H9 (cell line): ENCODE data around the gene B3GNT7. TPM values are rescaled to one million over a fixed set of nuclear protein-coding genes. Genes with fewer than 3 reads are reported as not detected.

ENCODE experiments used
- DNase-seq: peaks from one replicate; pipeline ENCODE4 v3.0.0-alpha.2; 2017
- H2AFZ ChIP-seq: one replicate; pipeline ENCODE4 v1.6.1; 2013; ENCODE audit warnings: mild to moderate bottlenecking, low read length, control low read depth, moderate library complexity
- H2AK5ac ChIP-seq: 2 replicates; pipeline ENCODE4 v1.6.1; 2013; ENCODE audit warnings: low read length, control low read depth, mixed read lengths; ENCODE audit not compliant: insufficient read length
- H2BK120ac ChIP-seq: one replicate; pipeline ENCODE4 v1.6.1; 2013; ENCODE audit warnings: low read depth, mild to moderate bottlenecking, low read length, control low read depth, inconsistent platforms; ENCODE audit not compliant: poor library complexity, severe bottlenecking
- H2BK12ac ChIP-seq: 2 replicates; pipeline ENCODE4 v1.6.1; 2013; ENCODE audit warnings: low read length, control low read depth, mixed read lengths, low read depth; ENCODE audit not compliant: insufficient read length
- H2BK15ac ChIP-seq: 2 replicates; pipeline ENCODE4 v1.6.1; 2013; ENCODE audit warnings: low read depth, low read length, control low read depth
- H2BK20ac ChIP-seq: one replicate; pipeline ENCODE4 v1.6.1; 2013; ENCODE audit warnings: low read depth, mild to moderate bottlenecking, low read length, control low read depth, inconsistent platforms; ENCODE audit not compliant: poor library complexity, severe bottlenecking
- H2BK5ac ChIP-seq: 2 replicates; pipeline ENCODE4 v1.6.1; 2013; ENCODE audit warnings: low read length, control low read depth, mixed read lengths; ENCODE audit not compliant: insufficient read length
- H3K14ac ChIP-seq: 2 replicates; pipeline ENCODE4 v1.6.1; 2013; ENCODE audit warnings: low read length, control low read depth; ENCODE audit not compliant: insufficient read depth
- H3K18ac ChIP-seq: 2 replicates; pipeline ENCODE4 v1.6.1; 2013; ENCODE audit warnings: low read depth, mild to moderate bottlenecking, mixed read lengths, low read length, control low read depth; ENCODE audit not compliant: insufficient read length
- H3K23ac ChIP-seq: 2 replicates; pipeline ENCODE4 v1.6.1; 2013; ENCODE audit warnings: low read length, control low read depth, mixed read lengths, low read depth; ENCODE audit not compliant: insufficient read length
- H3K23me2 ChIP-seq: 2 replicates; pipeline ENCODE4 v1.6.1; 2013; ENCODE audit warnings: low read depth, mild to moderate bottlenecking, mixed read lengths, low read length, control low read depth; ENCODE audit not compliant: insufficient read length, poor library complexity, severe bottlenecking
- H3K27ac ChIP-seq: 2 replicates; pipeline ENCODE4 v1.5.1; 2013; ENCODE audit warnings: low read length, control low read depth, mixed read lengths, low read depth; ENCODE audit not compliant: insufficient read length
- H3K27me3 ChIP-seq: 2 replicates; pipeline ENCODE4 v1.6.1; 2013; ENCODE audit warnings: low read length, control low read depth, inconsistent platforms; ENCODE audit not compliant: insufficient read depth
- H3K4ac ChIP-seq: 2 replicates; pipeline ENCODE4 v1.6.1; 2013; ENCODE audit warnings: low read depth, mild to moderate bottlenecking, control low read depth, inconsistent platforms, low read length, moderate library complexity
- H3K4me1 ChIP-seq: 2 replicates; pipeline ENCODE4 v1.6.1; 2013; ENCODE audit warnings: low read length, control low read depth, inconsistent platforms; ENCODE audit not compliant: insufficient read depth
- H3K4me2 ChIP-seq: 2 replicates; pipeline ENCODE4 v1.6.1; 2013; ENCODE audit warnings: low read length, control low read depth, mixed read lengths; ENCODE audit not compliant: insufficient read length, insufficient read depth
- H3K56ac ChIP-seq: 2 replicates; pipeline ENCODE4 v1.6.1; 2013; ENCODE audit warnings: low read depth, mild to moderate bottlenecking, mixed read lengths, low read length, control low read depth; ENCODE audit not compliant: insufficient read length
- H3K79me1 ChIP-seq: 2 replicates; pipeline ENCODE4 v1.6.1; 2013; ENCODE audit warnings: low read depth, mild to moderate bottlenecking, moderate library complexity, low read length, control low read depth, inconsistent platforms; ENCODE audit not compliant: insufficient read depth, poor library complexity, severe bottlenecking
- H3K79me2 ChIP-seq: 2 replicates; pipeline ENCODE4 v1.6.1; 2013; ENCODE audit warnings: low read length, control low read depth, inconsistent platforms; ENCODE audit not compliant: insufficient read depth
- H3K9ac ChIP-seq: 2 replicates; pipeline ENCODE4 v1.6.1; 2013; ENCODE audit warnings: low read length, control low read depth, mixed read lengths; ENCODE audit not compliant: insufficient read length; ENCODE audit errors: extremely low read depth
- H3K9me3 ChIP-seq: one replicate; pipeline ENCODE4 v1.6.1; 2013; ENCODE audit warnings: low read depth, low read length, inconsistent platforms; ENCODE audit not compliant: control insufficient read depth
- H3T11ph ChIP-seq: one replicate; pipeline ENCODE4 v1.6.1; 2013; ENCODE audit warnings: mild to moderate bottlenecking, low read length, control low read depth, inconsistent platforms
- H4K20me1 ChIP-seq: one replicate; pipeline ENCODE4 v1.6.1; 2013; ENCODE audit not compliant: control insufficient read depth, insufficient read length, insufficient read depth
- H4K5ac ChIP-seq: 2 replicates; pipeline ENCODE4 v1.6.1; 2013; ENCODE audit warnings: low read depth, mild to moderate bottlenecking, mixed read lengths, low read length, control low read depth; ENCODE audit not compliant: insufficient read length
- H4K8ac ChIP-seq: replicated peaks from 2 replicates; pipeline ENCODE4 v1.6.1; 2013; ENCODE audit warnings: low read length, control low read depth, mixed read lengths, low read depth; ENCODE audit not compliant: insufficient read length
- H4K91ac ChIP-seq: 2 replicates; pipeline ENCODE4 v1.6.1; 2013; ENCODE audit warnings: low read depth, mild to moderate bottlenecking, moderate library complexity, mixed read lengths, low read length, control low read depth; ENCODE audit not compliant: insufficient read length
- H3K27ac Mint-ChIP-seq, 3 experiments: 2 replicates in 2 of 3; 3 replicates in 1 of 3; pipeline ENCODE4 v1.8.0; 2020 to 2021; ENCODE audit warnings: mixed read lengths in 3 of 3, mild to moderate bottlenecking in 1 of 3, moderate library complexity in 1 of 3
- H3K27me3 Mint-ChIP-seq: 2 replicates; pipeline ENCODE4 v1.8.0; 2021; ENCODE audit warnings: low read depth, mild to moderate bottlenecking, moderate library complexity, mixed read lengths
- H3K36me3 Mint-ChIP-seq, 3 experiments: 2 replicates in 2 of 3; 3 replicates in 1 of 3; pipeline ENCODE4 v1.8.0; 2020 to 2021; ENCODE audit warnings: low read depth in 3 of 3, mixed read lengths in 3 of 3; ENCODE audit not compliant: insufficient read depth in 1 of 3
- H3K4me1 Mint-ChIP-seq, 2 experiments: 2 replicates each; pipeline ENCODE4 v1.8.0; 2020; ENCODE audit warnings: mixed read lengths in 2 of 2
- H3K4me3 Mint-ChIP-seq, 2 experiments: 2 replicates in 1 of 2; 3 replicates in 1 of 2; pipeline ENCODE4 v1.8.0; 2020 to 2021; ENCODE audit warnings: mild to moderate bottlenecking in 2 of 2, mixed read lengths in 2 of 2, moderate library complexity in 1 of 2
- H3K9me3 Mint-ChIP-seq, 2 experiments: 2 replicates in 1 of 2; 3 replicates in 1 of 2; pipeline ENCODE4 v1.8.0; 2020; ENCODE audit warnings: mild to moderate bottlenecking in 2 of 2, mixed read lengths in 2 of 2, moderate library complexity in 1 of 2
- WGBS: extraction: QIAGEN DNeasy Blood & Tissue Kit; methylation state at CpG from one replicate; pipeline ENCODE4 v1.1.7; 2013; ENCODE audit warnings: missing lambda C conversion rate, low lambda C conversion rate, mixed read lengths; ENCODE audit not compliant: insufficient read length; ENCODE audit errors: extremely low coverage; 5-methylcytosine and 5-hydroxymethylcytosine counted together
- total RNA-seq: library from RNA; stranded (reverse); gene quantifications from 2 replicates; pipeline ENCODE4 v1.2.1, GENCODE V29; 2021
- TF ChIP-seq, protein P1 (sequence below): fragments of 200-600 bp; sonication (generic); conservative IDR thresholded peaks from 3 replicates; pipeline ENCODE4 v1.8.0; 2021; ENCODE audit warnings: antibody characterized with exemption, mild to moderate bottlenecking

B3GNT7 gene
- total RNA-seq, 1 experiment from 2014 or later = 42.2 TPM

GRCh38 chr2:231423176-231423575, 27.7 kb downstream of the B3GNT7 start:
- H3K9me3 ChIP-seq = no peaks in the 10 kb centered on the region
- no peak overlapping the region for H3K14ac ChIP-seq
- H4K8ac ChIP-seq = no peak overlapping the region
- no peak overlapping the region for H3K9ac ChIP-seq
- no peaks in the 10 kb centered on the region for H3K79me2 ChIP-seq
- no peaks in the 10 kb centered on the region; the same call in 1 of the 2 replicates for H3K4me1 ChIP-seq
- no peak overlapping the region for H3K4me2 ChIP-seq
- H3K9me3 Mint-ChIP-seq = no peaks in the 10 kb centered on the region
- H4K91ac ChIP-seq = no peak overlapping the region
- H2BK5ac ChIP-seq = no peak overlapping the region
- peaks cover 0 to 2% (median 1%) of the 10 kb centered on the region in 3 experiments; a peak in 4 of 7 replicates for H3K36me3 Mint-ChIP-seq
- no peak for DNase-seq
- H3K27ac Mint-ChIP-seq = no peak overlapping the region; a peak in 1 of 7 replicates
- no peak overlapping the region for H2BK120ac ChIP-seq
- H3K23me2 ChIP-seq = no peaks in the 10 kb centered on the region
- no CpG with 5 or more reads among the region's 10 CpGs for WGBS
- peaks cover 13 to 25% of the 10 kb centered on the region in 2 experiments for H3K4me1 Mint-ChIP-seq
- H3K27ac ChIP-seq = no peak overlapping the region
- no peak overlapping the region for H2BK15ac ChIP-seq
- no peak overlapping the region for H3K56ac ChIP-seq
- H3K4me3 Mint-ChIP-seq = no peak overlapping the region
- no peak overlapping the region for H4K5ac ChIP-seq
- no peak overlapping the region for H3T11ph ChIP-seq
- TF ChIP-seq, protein P1, sequence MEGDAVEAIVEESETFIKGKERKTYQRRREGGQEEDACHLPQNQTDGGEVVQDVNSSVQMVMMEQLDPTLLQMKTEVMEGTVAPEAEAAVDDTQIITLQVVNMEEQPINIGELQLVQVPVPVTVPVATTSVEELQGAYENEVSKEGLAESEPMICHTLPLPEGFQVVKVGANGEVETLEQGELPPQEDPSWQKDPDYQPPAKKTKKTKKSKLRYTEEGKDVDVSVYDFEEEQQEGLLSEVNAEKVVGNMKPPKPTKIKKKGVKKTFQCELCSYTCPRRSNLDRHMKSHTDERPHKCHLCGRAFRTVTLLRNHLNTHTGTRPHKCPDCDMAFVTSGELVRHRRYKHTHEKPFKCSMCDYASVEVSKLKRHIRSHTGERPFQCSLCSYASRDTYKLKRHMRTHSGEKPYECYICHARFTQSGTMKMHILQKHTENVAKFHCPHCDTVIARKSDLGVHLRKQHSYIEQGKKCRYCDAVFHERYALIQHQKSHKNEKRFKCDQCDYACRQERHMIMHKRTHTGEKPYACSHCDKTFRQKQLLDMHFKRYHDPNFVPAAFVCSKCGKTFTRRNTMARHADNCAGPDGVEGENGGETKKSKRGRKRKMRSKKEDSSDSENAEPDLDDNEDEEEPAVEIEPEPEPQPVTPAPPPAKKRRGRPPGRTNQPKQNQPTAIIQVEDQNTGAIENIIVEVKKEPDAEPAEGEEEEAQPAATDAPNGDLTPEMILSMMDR = no peak
- H3K27me3 Mint-ChIP-seq = peaks cover 7% of the 10 kb centered on the region
- H2BK12ac ChIP-seq = no peak overlapping the region
- no peak overlapping the region for H3K18ac ChIP-seq
- H2BK20ac ChIP-seq = no peak overlapping the region
- no peaks in the 10 kb centered on the region for H4K20me1 ChIP-seq
- H2AFZ ChIP-seq = no peak overlapping the region
- no peaks in the 10 kb centered on the region for H3K27me3 ChIP-seq
- H2AK5ac ChIP-seq = no peak overlapping the region
- H3K4ac ChIP-seq = no peak overlapping the region
- H3K79me1 ChIP-seq = no peaks in the 10 kb centered on the region
- H3K23ac ChIP-seq = no peak overlapping the region
